Measurements from ENCODE around the gene PCSK4. TPM values are rescaled to one million over a fixed set of nuclear protein-coding genes. Genes with fewer than 3 reads are reported as not detected.
"Not testable (repeated sequence)": the region's sequence is repeated elsewhere in the genome, so short reads cannot be mapped to it uniquely, and the experiment has no call there.

Gene PCSK4
- total and polyA plus RNA-seq, 4 donors, result 2.2 to 14.4 (median 9.3) TPM

DNA sequence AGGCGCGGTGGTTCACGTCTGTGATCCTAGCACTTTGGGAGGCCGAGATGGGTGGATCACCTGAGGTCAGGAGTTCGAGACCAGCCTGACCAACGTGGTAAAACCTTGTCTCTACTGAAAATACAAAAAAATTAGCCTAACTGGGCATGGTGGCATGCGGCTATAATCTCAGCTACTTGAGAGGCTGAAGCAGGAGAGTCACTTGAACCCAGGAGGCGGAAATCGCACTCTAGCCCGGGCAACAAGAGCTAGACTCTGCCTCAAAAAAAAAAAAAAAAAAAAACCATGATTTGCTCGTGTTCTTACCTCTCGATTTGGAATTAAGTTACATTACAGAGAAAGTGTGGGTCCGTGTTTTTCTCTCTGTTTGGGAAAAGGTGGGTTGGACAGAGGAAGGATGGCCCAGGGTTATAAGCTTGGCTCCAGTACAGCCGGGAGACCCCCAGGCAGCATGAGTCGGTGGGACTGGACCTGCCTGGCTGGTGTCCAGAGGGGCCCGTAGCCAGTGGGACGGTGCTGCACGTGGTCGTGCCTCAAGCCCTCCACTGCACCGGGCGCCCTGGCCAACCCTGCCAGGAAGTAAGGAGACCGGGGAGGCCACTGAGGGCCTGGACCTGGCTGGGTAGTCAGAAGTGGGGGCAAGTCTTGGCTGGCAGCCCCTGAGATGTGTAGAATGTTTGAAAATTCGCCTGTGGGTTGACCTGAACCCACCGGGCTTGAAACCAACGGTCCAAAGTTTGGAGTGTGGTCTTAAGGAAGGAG is 48.3 kb downstream of the PCSK4 start:
- H3K36me3 ChIP-seq (ENCODE audit: control insufficient read depth, insufficient read depth, low read length), result peaks cover 48% of the 10 kb centered on the region
- no peak overlapping the region for H3K4me3 ChIP-seq (ENCODE audit: low read depth, low read length)
- 82% methylated on average over 17 of the region's 25 CpGs for WGBS (ENCODE audit: insufficient coverage)
- no peak for DNase-seq (ENCODE audit: low read depth in 4 of 6, low spot score in 6 of 6)
- H3K9me3 ChIP-seq (ENCODE audit: control insufficient read depth, insufficient read depth, low read length), result no peaks in the 10 kb centered on the region
- H3K4me1 ChIP-seq (ENCODE audit: control insufficient read depth, insufficient read depth, low read length), result peaks cover 43% of the 10 kb centered on the region
- no peak overlapping the region for H3K27ac ChIP-seq (ENCODE audit: low read depth, low read length)
- H3K27me3 ChIP-seq (ENCODE audit: control insufficient read depth, insufficient read depth, low read length), result no peaks in the 10 kb centered on the region

GRCh38 chr19:1441022-1441426 is 49.1 kb downstream of the PCSK4 start:
- no peak overlapping the region for H3K4me3 ChIP-seq (ENCODE audit: low read depth, low read length)
- 88% methylated on average over 9 of the region's 9 CpGs for WGBS (ENCODE audit: insufficient coverage)
- no peaks in the 10 kb centered on the region for H3K9me3 ChIP-seq (ENCODE audit: control insufficient read depth, insufficient read depth, low read length)
- H3K4me1 ChIP-seq (ENCODE audit: control insufficient read depth, insufficient read depth, low read length), result peaks cover 40% of the 10 kb centered on the region
- no peaks in the 10 kb centered on the region for H3K27me3 ChIP-seq (ENCODE audit: control insufficient read depth, insufficient read depth, low read length)
- peaks cover 55% of the 10 kb centered on the region for H3K36me3 ChIP-seq (ENCODE audit: control insufficient read depth, insufficient read depth, low read length)
- H3K27ac ChIP-seq (ENCODE audit: low read depth, low read length), result no peak overlapping the region
- DNase-seq (ENCODE audit: low read depth in 4 of 6, low spot score in 6 of 6), result no peak

DNA sequence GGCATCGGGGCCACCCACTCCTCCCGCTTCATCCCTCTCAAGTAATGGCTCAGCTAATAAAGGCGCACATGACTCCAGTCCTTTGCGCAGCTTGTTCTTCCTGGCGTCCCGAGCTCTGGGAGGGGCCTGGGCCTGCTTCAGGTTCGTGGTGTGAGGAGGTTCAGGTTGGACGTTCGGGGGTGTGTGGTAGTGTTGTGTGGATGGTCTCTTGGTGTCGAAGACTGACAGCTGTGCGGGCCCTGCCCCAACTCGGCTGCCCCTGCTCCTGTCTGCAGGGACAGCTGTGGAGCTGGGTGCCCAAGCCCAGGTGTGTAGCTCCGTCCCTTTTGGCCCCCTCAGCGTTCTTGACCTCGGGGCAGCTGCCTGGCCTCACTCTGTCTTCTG is 49.7 kb downstream of the PCSK4 start:
- H3K27ac ChIP-seq (ENCODE audit: low read depth, low read length), result no peak overlapping the region
- H3K4me3 ChIP-seq (ENCODE audit: low read depth, low read length), result no peak overlapping the region
- H3K4me1 ChIP-seq (ENCODE audit: control insufficient read depth, insufficient read depth, low read length), result peaks cover 35% of the 10 kb centered on the region
- H3K27me3 ChIP-seq (ENCODE audit: control insufficient read depth, insufficient read depth, low read length), result no peaks in the 10 kb centered on the region
- WGBS (ENCODE audit: insufficient coverage), result 86% methylated on average over 13 of the region's 15 CpGs
- H3K36me3 ChIP-seq (ENCODE audit: control insufficient read depth, insufficient read depth, low read length), result peaks cover 61% of the 10 kb centered on the region
- DNase-seq (ENCODE audit: low read depth in 4 of 6, low spot score in 6 of 6), result no peak
- H3K9me3 ChIP-seq (ENCODE audit: control insufficient read depth, insufficient read depth, low read length), result no peaks in the 10 kb centered on the region

- 82% methylated on average over 50 of the region's 57 CpGs for WGBS (ENCODE audit: insufficient coverage)
- not testable (repeated sequence) for DNase-seq (ENCODE audit: low read depth in 4 of 6, low spot score in 6 of 6); H3K9me3 ChIP-seq (ENCODE audit: control insufficient read depth, insufficient read depth, low read length); H3K27ac ChIP-seq (ENCODE audit: low read depth, low read length); H3K27me3 ChIP-seq (ENCODE audit: control insufficient read depth, insufficient read depth, low read length)
- H3K4me1 ChIP-seq (ENCODE audit: control insufficient read depth, insufficient read depth, low read length), result peaks cover 29% of the 10 kb centered on the region
- H3K4me3 ChIP-seq (ENCODE audit: low read depth, low read length), result peak overlapping the region; percentile 96
- peaks cover 66% of the 10 kb centered on the region for H3K36me3 ChIP-seq (ENCODE audit: control insufficient read depth, insufficient read depth, low read length)
These were observed 50.4 kb downstream of the PCSK4 start for GRCh38 chr19:1439525-1440417.

GRCh38 chr19:1438933-1439354 is 51.2 kb downstream of the PCSK4 start:
- DNase-seq (ENCODE audit: low read depth in 4 of 6, low spot score in 6 of 6), result peak in 1 of 6 donors; percentile 28

DNA sequence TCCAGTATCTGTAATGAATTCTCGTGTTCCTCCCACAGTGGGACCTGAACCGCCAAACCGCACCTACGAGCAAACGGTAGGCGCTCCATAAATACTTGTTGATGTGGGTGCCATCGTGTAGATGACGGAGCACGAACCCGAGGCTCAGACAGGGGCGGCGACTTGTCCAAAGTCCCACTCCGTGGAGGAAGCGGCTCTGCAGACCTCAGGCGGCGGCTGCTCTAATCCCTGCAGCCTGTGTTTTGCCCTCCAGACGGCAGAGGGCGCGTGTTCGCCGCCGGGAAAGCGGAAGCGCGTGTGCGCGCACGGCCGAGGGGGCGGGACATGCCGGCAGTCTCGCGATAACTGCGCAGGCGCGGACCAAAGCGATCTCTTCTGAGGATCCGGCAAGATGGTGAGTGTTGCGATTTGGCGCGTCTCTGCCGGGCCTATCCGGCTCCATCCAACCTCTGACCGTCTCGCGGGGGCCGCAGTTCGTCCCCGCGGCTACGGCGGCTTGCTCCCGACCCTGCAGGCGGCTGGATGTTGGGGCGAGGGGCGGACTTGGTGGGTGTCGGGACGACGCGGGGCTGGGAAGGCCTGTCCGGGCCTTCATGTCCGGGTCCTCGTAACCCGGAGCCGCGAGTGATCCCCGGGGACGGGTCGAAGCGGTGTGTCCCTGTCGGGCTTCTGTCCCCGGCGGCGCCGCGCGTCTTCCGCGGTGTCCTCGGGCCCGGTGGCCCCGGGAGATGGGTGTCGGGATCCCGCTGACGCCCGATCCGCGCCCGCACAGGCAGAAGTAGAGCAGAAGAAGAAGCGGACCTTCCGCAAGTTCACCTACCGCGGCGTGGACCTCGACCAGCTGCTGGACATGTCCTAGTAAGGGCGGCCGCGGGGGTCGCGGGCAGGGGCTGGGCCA is 51.9 kb downstream of the PCSK4 start, which contains the start of gene RPS15:
RPS15 (plus strand) TSS at position 362 of the 898 bp plus-strand sequence; CDS start at position 392, 30 bp downstream.
- peak within 1 kb of the TSS; percentile 90 for H3K27ac ChIP-seq (ENCODE audit: low read depth, low read length)
- under 1% methylated on average over 100 of the region's 100 CpGs for WGBS (ENCODE audit: insufficient coverage)
- peaks cover 74% of the 10 kb centered on the region for H3K36me3 ChIP-seq (ENCODE audit: control insufficient read depth, insufficient read depth, low read length)
- DNase-seq (ENCODE audit: low read depth in 4 of 6, low spot score in 6 of 6), result peak; percentile 86 to 98 (median 93)
- H3K27me3 ChIP-seq (ENCODE audit: control insufficient read depth, insufficient read depth, low read length), result no peaks in the 10 kb centered on the region
- H3K4me3 ChIP-seq (ENCODE audit: low read depth, low read length), result peak within 1 kb of the TSS; percentile 96
- peaks cover 22% of the 10 kb centered on the region for H3K4me1 ChIP-seq (ENCODE audit: control insufficient read depth, insufficient read depth, low read length)
- H3K9me3 ChIP-seq (ENCODE audit: control insufficient read depth, insufficient read depth, low read length), result no peaks in the 10 kb centered on the region

More at GRCh38 chr19:1438933-1439354, 51.2 kb downstream of the PCSK4 start:
- H3K36me3 ChIP-seq (ENCODE audit: control insufficient read depth, insufficient read depth, low read length), result peaks cover 74% of the 10 kb centered on the region
- H3K9me3 ChIP-seq (ENCODE audit: control insufficient read depth, insufficient read depth, low read length), result no peaks in the 10 kb centered on the region
- H3K4me3 ChIP-seq (ENCODE audit: low read depth, low read length), result peak overlapping the region; percentile 96
- 0% methylated on average over 22 of the region's 26 CpGs for WGBS (ENCODE audit: insufficient coverage)
- H3K27me3 ChIP-seq (ENCODE audit: control insufficient read depth, insufficient read depth, low read length), result no peaks in the 10 kb centered on the region
- peak overlapping the region; percentile 90 for H3K27ac ChIP-seq (ENCODE audit: low read depth, low read length)
- peaks cover 22% of the 10 kb centered on the region for H3K4me1 ChIP-seq (ENCODE audit: control insufficient read depth, insufficient read depth, low read length)

DNA sequence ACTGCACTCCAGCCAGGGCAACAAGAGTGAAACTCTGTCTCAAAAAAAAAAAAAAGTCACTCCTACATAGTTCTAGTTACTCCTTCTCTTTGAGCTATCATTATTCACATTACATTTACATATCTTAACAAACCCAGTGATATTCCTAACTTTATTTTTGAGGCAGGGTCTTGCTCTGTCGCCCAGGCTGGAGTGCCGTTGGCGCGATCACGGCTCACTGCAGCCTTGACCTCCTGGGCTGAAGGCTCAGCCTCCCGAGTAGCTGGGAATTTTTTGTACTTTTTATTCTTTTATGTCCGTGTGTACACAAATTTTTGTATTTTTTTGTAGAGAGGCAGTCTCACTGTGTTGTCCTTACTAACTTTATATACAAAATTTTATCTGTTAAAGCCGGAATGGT is 52.5 kb downstream of the PCSK4 start:
- no peaks in the 10 kb centered on the region for H3K9me3 ChIP-seq (ENCODE audit: control insufficient read depth, insufficient read depth, low read length)

DNA sequence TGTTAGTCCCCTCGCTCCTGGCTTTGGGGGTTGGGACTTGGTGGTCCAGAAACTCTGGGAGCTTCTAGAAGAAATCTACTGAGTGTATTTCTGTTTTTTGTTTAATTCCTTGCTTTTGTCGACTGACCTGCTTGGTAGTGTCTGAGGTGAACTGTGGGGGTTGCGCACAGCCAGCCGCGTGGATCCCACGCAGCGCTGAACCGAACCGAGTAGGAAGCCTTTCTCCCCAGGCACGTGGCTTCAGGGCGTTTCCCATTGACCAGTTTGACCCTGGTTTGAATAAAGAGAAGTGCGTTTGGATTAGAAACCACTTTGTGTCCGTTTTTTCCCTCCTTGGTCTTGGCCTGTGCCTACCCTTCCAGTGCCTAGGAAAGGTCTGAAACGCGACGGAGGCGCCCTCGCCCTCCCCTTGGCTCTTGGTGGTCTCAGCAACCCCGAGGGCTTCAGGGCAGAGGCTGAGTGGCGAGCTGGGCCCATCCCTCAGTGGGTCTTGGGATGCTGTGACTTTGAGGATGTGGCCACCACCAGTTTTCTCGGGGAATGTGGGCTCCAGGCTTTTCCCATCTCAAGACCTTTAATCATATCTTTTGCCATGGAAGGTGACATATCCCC is 54.7 kb downstream of the PCSK4 start:
- WGBS (ENCODE audit: insufficient coverage), result 77% methylated on average over 16 of the region's 21 CpGs
- no peaks in the 10 kb centered on the region for H3K9me3 ChIP-seq (ENCODE audit: control insufficient read depth, insufficient read depth, low read length)
- no peaks in the 10 kb centered on the region for H3K27me3 ChIP-seq (ENCODE audit: control insufficient read depth, insufficient read depth, low read length)
- H3K4me3 ChIP-seq (ENCODE audit: low read depth, low read length), result no peak overlapping the region
- peaks cover 74% of the 10 kb centered on the region for H3K36me3 ChIP-seq (ENCODE audit: control insufficient read depth, insufficient read depth, low read length)
- H3K27ac ChIP-seq (ENCODE audit: low read depth, low read length), result no peak overlapping the region
- H3K4me1 ChIP-seq (ENCODE audit: control insufficient read depth, insufficient read depth, low read length), result peaks cover 16% of the 10 kb centered on the region
- DNase-seq (ENCODE audit: low read depth in 4 of 6, low spot score in 6 of 6), result no peak

More for the DNA sequence above, 52.5 kb downstream of the PCSK4 start:
- Histone ChIP-seq H3K36me3 (ENCODE audit: control insufficient read depth, insufficient read depth, low read length) (peaks cover 74% of the 10 kb centered on the region), H3K4me3 (ENCODE audit: low read depth, low read length) (no peak overlapping the region), H3K27ac (ENCODE audit: low read depth, low read length) (no peak overlapping the region), H3K4me1 (ENCODE audit: control insufficient read depth, insufficient read depth, low read length) (peaks cover 22% of the 10 kb centered on the region), H3K27me3 (ENCODE audit: control insufficient read depth, insufficient read depth, low read length) (no peaks in the 10 kb centered on the region)
- 71% methylated on average over 1 of the region's 8 CpGs for WGBS (ENCODE audit: insufficient coverage)
- DNase-seq (ENCODE audit: low read depth in 4 of 6, low spot score in 6 of 6), result no peak

Measured in spinal cord (tissue), 10 donors.